HG03565 (cell line): ENCODE results near the gene MAS1.
"Not testable (repeated sequence)": the region's sequence is repeated elsewhere in the genome, so short reads cannot be mapped to it uniquely, and the experiment has no call there.

Source experiments
- ATAC-seq: cut with Tn5 transposase; IDR thresholded peaks from one replicate; pipeline ENCODE4 v1.9.1; 2021; ENCODE audit warnings: mild to moderate bottlenecking, moderate library complexity; ENCODE audit not compliant: unreplicated experiment

The MAS1 gene

GRCh38 chr6:159890792-159891191 lies at the start of gene MAS1:
Gene MAS1 (plus strand): TSS chr6:159890988. CDS start chr6:159906956, 15,968 bp downstream.
- ATAC-seq: no peak

- no peak for ATAC-seq
Observed at GRCh38 chr6:159842035-159842434, 48.8 kb upstream of the MAS1 start.

- ATAC-seq: no peak
Observed at GRCh38 chr6:159844737-159845645, 45.8 kb upstream of the MAS1 start.

GRCh38 chr6:159848552-159848951 lies 42.2 kb upstream of the MAS1 start:
- not testable (repeated sequence) for ATAC-seq

- not testable (repeated sequence) for ATAC-seq
Observed at GRCh38 chr6:159849851-159850250, 40.9 kb upstream of the MAS1 start.

- ATAC-seq: no peak
Observed at GRCh38 chr6:159852877-159853276, 37.9 kb upstream of the MAS1 start.

GRCh38 chr6:159853754-159854153 lies 37.0 kb upstream of the MAS1 start:
- ATAC-seq: no peak

- no peak for ATAC-seq
Observed at GRCh38 chr6:159854959-159855358, 35.8 kb upstream of the MAS1 start.

GRCh38 chr6:159858259-159858658 lies 32.5 kb upstream of the MAS1 start:
- no peak for ATAC-seq

- no peak for ATAC-seq
Observed at GRCh38 chr6:159860482-159860881, 30.3 kb upstream of the MAS1 start.

GRCh38 chr6:159862103-159862502 lies 28.7 kb upstream of the MAS1 start:
- ATAC-seq: no peak

- ATAC-seq: not testable (repeated sequence)
Observed at GRCh38 chr6:159863341-159863740, 27.4 kb upstream of the MAS1 start.

GRCh38 chr6:159865226-159865920 lies 25.4 kb upstream of the MAS1 start:
- no peak for ATAC-seq

GRCh38 chr6:159866286-159867247 lies 24.2 kb upstream of the MAS1 start:
- no peak for ATAC-seq

- ATAC-seq: no peak
Observed at GRCh38 chr6:159871241-159871640, 19.5 kb upstream of the MAS1 start.

GRCh38 chr6:159871906-159872305 lies 18.9 kb upstream of the MAS1 start:
- ATAC-seq: no peak

- no peak for ATAC-seq
Observed at GRCh38 chr6:159874435-159874834, 16.4 kb upstream of the MAS1 start.

- no peak for ATAC-seq
Observed at GRCh38 chr6:159875194-159875593, 15.6 kb upstream of the MAS1 start.

GRCh38 chr6:159876242-159876641 lies 14.5 kb upstream of the MAS1 start:
- no peak for ATAC-seq

GRCh38 chr6:159877256-159877808 lies 13.5 kb upstream of the MAS1 start:
- ATAC-seq: no peak

- ATAC-seq: no peak
Observed at GRCh38 chr6:159878341-159878740, 12.4 kb upstream of the MAS1 start.
